Spleen (tissue), 7 donors: Measurements from ENCODE around the gene MPHOSPH10.
"Not testable (repeated sequence)": the region's sequence is repeated elsewhere in the genome, so short reads cannot be mapped to it uniquely, and the experiment has no call there.

ENCODE experiments used
- CTCF ChIP-seq, 11 experiments: fragments of 200-600 bp in 7 of 11; fragments of 450-650 bp in 4 of 11; sonication (generic) in 4 of 11; IDR thresholded peaks in 8 of 11; conservative IDR thresholded peaks in 3 of 11; 1 replicate in 7 of 11; 2 replicates in 4 of 11; pipeline versions ENCODE4 v1.4.0 to v1.8.0; 2016 to 2021; ENCODE audit warnings: antibody characterized with exemption in 11 of 11, inconsistent platforms in 4 of 11, mild to moderate bottlenecking in 1 of 11
- POLR2A ChIP-seq, 3 donors: fragments of 450-650 bp; IDR thresholded peaks; one replicate each; pipeline ENCODE4 v1.5.1; 2017; ENCODE audit warnings: antibody characterized with exemption in 3 of 3, mild to moderate bottlenecking in 1 of 3
- donor health status: DM: no; HTN: no; CAD: no; lungs with moderate emphysema.
- donor health status: DM: no; HTN: no; CAD: no.
- donor health status: DM: no; HTN: no; CAD: no.

GRCh38 chr2:71131387-71132166 lies 1.1 kb downstream of the MPHOSPH10 start:
- TF ChIP-seq CTCF (IDR thresholded peaks at IDR 0.05 in 8 of 11, conservative IDR thresholded peaks at IDR 0.05 in 3 of 11); POLR2A (IDR thresholded peaks at IDR 0.05): not testable (repeated sequence)
